GM21528 (cell line): ENCODE results near the gene CCL2.

Experiments
- ATAC-seq: cut with Tn5 transposase; IDR thresholded peaks from one replicate; pipeline ENCODE4 v1.9.1; 2021; ENCODE audit warnings: mild to moderate bottlenecking, moderate library complexity; ENCODE audit not compliant: unreplicated experiment, low FRiP score

CCL2 gene

GRCh38 chr17:34260861-34261260, 5.8 kb downstream of the CCL2 start:
- ATAC-seq, result no peak

- ATAC-seq, result no peak
Measured at GRCh38 chr17:34261568-34262337, 6.7 kb downstream of the CCL2 start.

GRCh38 chr17:34265711-34266110, 10.6 kb downstream of the CCL2 start:
- no peak for ATAC-seq

- ATAC-seq, result no peak
Measured at GRCh38 chr17:34269969-34270368, 14.9 kb downstream of the CCL2 start, which contains the start of gene CCL7. TSS of gene CCL7 (plus strand) at chr17:34270221. CDS start at chr17:34270291, 70 bp downstream.

GRCh38 chr17:34275881-34276280, 20.8 kb downstream of the CCL2 start:
- no peak for ATAC-seq

GRCh38 chr17:34276826-34277225, 21.7 kb downstream of the CCL2 start:
- no peak for ATAC-seq

GRCh38 chr17:34283571-34283970, 28.5 kb downstream of the CCL2 start:
- no peak for ATAC-seq

- no peak for ATAC-seq
Measured at GRCh38 chr17:34285286-34285792, 30.3 kb downstream of the CCL2 start, which contains the start of gene CCL11. TSS of gene CCL11 (plus strand) at chr17:34285742. CDS start at chr17:34285809, 67 bp downstream.

GRCh38 chr17:34287875-34288274, 32.8 kb downstream of the CCL2 start:
- ATAC-seq, result no peak

- ATAC-seq, result no peak
Measured at GRCh38 chr17:34290586-34290985, 35.5 kb downstream of the CCL2 start.

GRCh38 chr17:34291721-34292348, 36.8 kb downstream of the CCL2 start:
- ATAC-seq, result no peak

- no peak for ATAC-seq
Measured at GRCh38 chr17:34299027-34299426, 43.9 kb downstream of the CCL2 start.

GRCh38 chr17:34299956-34300577, 45.0 kb downstream of the CCL2 start:
- ATAC-seq, result no peak

GRCh38 chr17:34300652-34301370, 45.7 kb downstream of the CCL2 start:
- no peak for ATAC-seq

GRCh38 chr17:34301986-34302385, 46.9 kb downstream of the CCL2 start:
- no peak for ATAC-seq

GRCh38 chr17:34302636-34303035, 47.6 kb downstream of the CCL2 start:
- no peak for ATAC-seq

- no peak for ATAC-seq
Measured at GRCh38 chr17:34303606-34304005, 48.5 kb downstream of the CCL2 start.

- no peak for ATAC-seq
Measured at GRCh38 chr17:34305061-34305460, 50.0 kb downstream of the CCL2 start.

GRCh38 chr17:34305606-34306005, 50.5 kb downstream of the CCL2 start:
- ATAC-seq, result no peak

- ATAC-seq, result no peak
Measured at GRCh38 chr17:34306466-34306865, 51.4 kb downstream of the CCL2 start.
